Measurements from ENCODE around the gene L3MBTL4.
A peak's percentile ranks its signal among the peaks of the same experiment; 100 is the strongest.

The L3MBTL4 gene

GRCh38 chr18:6010284-6010683 lies 404.4 kb downstream of the L3MBTL4 start:
- TF ChIP-seq CTCF (conservative IDR thresholded peaks at IDR 0.05; ENCODE audit: low read depth, low read length): no peak
- no peak overlapping the region for H3K4me2 ChIP-seq
- H3K9ac ChIP-seq: no peak overlapping the region
- H3K27me3 ChIP-seq (ENCODE audit: insufficient read depth, low read depth): no peaks in the 10 kb centered on the region
- H3K36me3 ChIP-seq (ENCODE audit: insufficient read depth): no peaks in the 10 kb centered on the region
- no peak overlapping the region for H3K27ac ChIP-seq
- no peak overlapping the region for H3K4me3 ChIP-seq (IDR thresholded peaks at IDR 0.05; ENCODE audit: insufficient read depth, low read depth, low read length)
- H3K4me1 ChIP-seq (ENCODE audit: low read depth, poor library complexity, severe bottlenecking): peaks cover 6% of the 10 kb centered on the region
- H2AFZ ChIP-seq (ENCODE audit: low read depth): no peak overlapping the region
- H3K79me2 ChIP-seq (ENCODE audit: insufficient read depth, low read depth): no peaks in the 10 kb centered on the region
- H4K20me1 ChIP-seq (ENCODE audit: insufficient read depth): no peaks in the 10 kb centered on the region

- Histone ChIP-seq H3K4me3 (IDR thresholded peaks at IDR 0.05; ENCODE audit: insufficient read depth, low read depth, low read length) (no peak overlapping the region), H3K27me3 (ENCODE audit: insufficient read depth, low read depth) (no peaks in the 10 kb centered on the region), H2AFZ (ENCODE audit: low read depth) (no peak overlapping the region), H3K4me1 (ENCODE audit: low read depth, poor library complexity, severe bottlenecking) (peaks cover 11% of the 10 kb centered on the region), H3K36me3 (ENCODE audit: insufficient read depth) (no peaks in the 10 kb centered on the region), H3K9ac (no peak overlapping the region), H3K4me2 (no peak overlapping the region), H3K27ac (no peak overlapping the region), H4K20me1 (ENCODE audit: insufficient read depth) (no peaks in the 10 kb centered on the region), H3K79me2 (ENCODE audit: insufficient read depth, low read depth) (no peaks in the 10 kb centered on the region)
- TF ChIP-seq CTCF (conservative IDR thresholded peaks at IDR 0.05; ENCODE audit: low read depth, low read length): no peak
Measured at GRCh38 chr18:6009756-6010155, 405.0 kb downstream of the L3MBTL4 start.

GRCh38 chr18:6004683-6005082 lies 410.0 kb downstream of the L3MBTL4 start:
- Histone ChIP-seq H2AFZ (ENCODE audit: low read depth) (no peak overlapping the region), H4K20me1 (ENCODE audit: insufficient read depth) (no peaks in the 10 kb centered on the region; the same call in none of the 2 replicates), H3K36me3 (ENCODE audit: insufficient read depth) (no peaks in the 10 kb centered on the region), H3K27me3 (ENCODE audit: insufficient read depth, low read depth) (no peaks in the 10 kb centered on the region), H3K4me1 (ENCODE audit: low read depth, poor library complexity, severe bottlenecking) (peaks cover 24% of the 10 kb centered on the region), H3K4me2 (peak overlapping the region; percentile 42), H3K79me2 (ENCODE audit: insufficient read depth, low read depth) (no peaks in the 10 kb centered on the region), H3K4me3 (IDR thresholded peaks at IDR 0.05; ENCODE audit: insufficient read depth, low read depth, low read length) (no peak overlapping the region), H3K27ac (no peak overlapping the region), H3K9ac (no peak overlapping the region)
- TF ChIP-seq CTCF (conservative IDR thresholded peaks at IDR 0.05; ENCODE audit: low read depth, low read length): no peak

- Histone ChIP-seq H4K20me1 (ENCODE audit: insufficient read depth) (no peaks in the 10 kb centered on the region; the same call in none of the 2 replicates), H3K79me2 (ENCODE audit: insufficient read depth, low read depth) (no peaks in the 10 kb centered on the region), H3K27me3 (ENCODE audit: insufficient read depth, low read depth) (no peaks in the 10 kb centered on the region), H3K9ac (no peak overlapping the region), H3K4me1 (ENCODE audit: low read depth, poor library complexity, severe bottlenecking) (peaks cover 27% of the 10 kb centered on the region), H3K4me3 (IDR thresholded peaks at IDR 0.05; ENCODE audit: insufficient read depth, low read depth, low read length) (no peak overlapping the region), H2AFZ (ENCODE audit: low read depth) (no peak overlapping the region), H3K4me2 (peak overlapping the region; percentile 26; the same call in 1 of the 2 replicates), H3K27ac (no peak overlapping the region), H3K36me3 (ENCODE audit: insufficient read depth) (no peaks in the 10 kb centered on the region)
- TF ChIP-seq CTCF (conservative IDR thresholded peaks at IDR 0.05; ENCODE audit: low read depth, low read length): no peak
Measured at GRCh38 chr18:6004119-6004518, 410.6 kb downstream of the L3MBTL4 start.
